Keratinocyte (primary cell): ENCODE measurements around the gene DNHD1. TPM values are rescaled to one million over a fixed set of nuclear protein-coding genes. Genes with fewer than 3 reads are reported as not detected.

ENCODE experiments used
- DNase-seq: peaks from one replicate; pipeline ENCODE4 v3.0.0-alpha.2; 2011; ENCODE audit warnings: low read depth, missing footprints, low spot score
- FAIRE-seq: peaks from 2 replicates; lab custom pipeline; 2011; peaks lifted over from hg19 to GRCh38; lab: Jason Lieb, UNC
- H2AFZ ChIP-seq: 2 replicates; pipeline ENCODE4 v1.6.0; 2012; ENCODE audit warnings: low read length, control low read depth, inconsistent platforms; ENCODE audit not compliant: control insufficient read depth
- H3K27ac ChIP-seq: 2 replicates; pipeline ENCODE4 v1.5.1; 2011; ENCODE audit warnings: low read length; ENCODE audit not compliant: control insufficient read depth, insufficient read depth
- H3K27me3 ChIP-seq: 3 replicates; pipeline ENCODE4 v1.6.0; 2011; ENCODE audit warnings: low read length; ENCODE audit not compliant: control insufficient read depth, insufficient read depth; ENCODE audit errors: extremely low read depth
- H3K36me3 ChIP-seq, 2 experiments: 2 replicates in 1 of 2; 3 replicates in 1 of 2; pipeline ENCODE4 v1.5.1; 2011; ENCODE audit warnings: low read length in 2 of 2, mild to moderate bottlenecking in 1 of 2; ENCODE audit not compliant: control insufficient read depth in 2 of 2, insufficient read depth in 2 of 2; ENCODE audit errors: extremely low read depth in 1 of 2
- H3K4me1 ChIP-seq: 3 replicates; pipeline ENCODE4 v1.5.1; 2011; ENCODE audit warnings: low read length; ENCODE audit not compliant: control insufficient read depth, insufficient read depth; ENCODE audit errors: extremely low read depth
- H3K4me2 ChIP-seq: 3 replicates; pipeline ENCODE4 v1.6.0; 2011; ENCODE audit warnings: low read depth, low read length; ENCODE audit not compliant: control insufficient read depth, insufficient read depth; ENCODE audit errors: extremely low read depth
- H3K4me3 ChIP-seq, 3 experiments: fragments of 200-600 bp in 1 of 3; sonication (generic) in 1 of 3; 2 replicates in 2 of 3; 3 replicates in 1 of 3; pipeline ENCODE4 v1.5.1; 2011 to 2016; ENCODE audit warnings: low read length in 3 of 3, mild to moderate bottlenecking in 3 of 3, control low read depth in 2 of 3, inconsistent platforms in 1 of 3, low read depth in 1 of 3, mixed read lengths in 1 of 3, mixed run types in 1 of 3, moderate library complexity in 1 of 3; ENCODE audit not compliant: control insufficient read depth in 2 of 3, insufficient read depth in 2 of 3; ENCODE audit errors: extremely low read depth in 1 of 3
- H3K79me2 ChIP-seq: 2 replicates; pipeline ENCODE4 v1.6.0; 2012; ENCODE audit warnings: low read length; ENCODE audit not compliant: control insufficient read depth, insufficient read depth
- H3K9ac ChIP-seq: 3 replicates; pipeline ENCODE4 v1.6.0; 2011; ENCODE audit warnings: low read length; ENCODE audit not compliant: control insufficient read depth, insufficient read depth; ENCODE audit errors: extremely low read depth
- H3K9me1 ChIP-seq: 3 replicates; pipeline ENCODE4 v1.6.0; 2011; ENCODE audit warnings: low read length; ENCODE audit not compliant: control insufficient read depth, insufficient read depth; ENCODE audit errors: extremely low read depth
- H3K9me3 ChIP-seq: 2 replicates; pipeline ENCODE4 v1.5.1; 2012; ENCODE audit warnings: low read depth, low read length; ENCODE audit not compliant: control insufficient read depth
- H4K20me1 ChIP-seq: 3 replicates; pipeline ENCODE4 v1.6.0; 2011; ENCODE audit warnings: low read length; ENCODE audit not compliant: control insufficient read depth, insufficient read depth; ENCODE audit errors: extremely low read depth
- CTCF ChIP-seq, 3 experiments: IDR thresholded peaks in 1 of 3; conservative IDR thresholded peaks in 1 of 3; optimal IDR thresholded peaks in 1 of 3; 2 replicates in 2 of 3; 3 replicates in 1 of 3; pipeline versions ENCODE3 to v1.5.1; 2011; ENCODE audit warnings: low read length in 3 of 3, mild to moderate bottlenecking in 3 of 3, moderate library complexity in 2 of 3, control low read depth in 1 of 3, inconsistent platforms in 1 of 3; ENCODE audit not compliant: insufficient read depth in 2 of 3; ENCODE audit errors: extremely low read depth in 1 of 3
- EZH2 ChIP-seq: IDR thresholded peaks from one replicate; pipeline ENCODE4 v1.6.1; 2012; ENCODE audit warnings: inconsistent platforms, mild to moderate bottlenecking, low read length, moderate library complexity
- dilution Hi-C: fragments of 300-500 bp; cut with MboI; formaldehyde crosslinking; loops from one replicate; pipeline ENCODE4 v1.7.0; 2020; ENCODE audit warnings: low sequenced_read_pairs; ENCODE audit not compliant: extremely low pct_ligation_motif_present
- polyA plus RNA-seq, 5 experiments: library from polyadenylated mRNA; depleted of rRNA in 3 of 5; stranded (reverse) in 3 of 5; stranded (forward) in 1 of 5; unstranded in 1 of 5; fragments of >200 nt; gene quantifications; 1 replicate in 1 of 5; 2 replicates in 3 of 5; 3 replicates in 1 of 5; pipeline versions ENCODE4 v1.2.1 to v1.2.3, GENCODE V29; 2011 to 2012; ENCODE audit warnings: missing spikeins in 2 of 5, low read depth in 1 of 5, low replicate concordance in 1 of 5

The DNHD1 gene
- polyA plus RNA-seq, 1 donor (not counting 4 experiments of a cell fraction or from before 2014, with no cell fraction given) = 2.9 TPM

GRCh38 chr11:6594142-6594768 lies 97.2 kb downstream of the DNHD1 start:
- H3K36me3 ChIP-seq = peaks cover 13 to 35% of the 10 kb centered on the region in 2 experiments
- no peak overlapping the region for H3K9ac ChIP-seq
- dilution Hi-C loops = no loop called here
- peaks cover 10% of the 10 kb centered on the region for H3K79me2 ChIP-seq
- no peak for FAIRE-seq
- no peaks in the 10 kb centered on the region for H3K9me3 ChIP-seq
- peaks cover 3% of the 10 kb centered on the region for H3K9me1 ChIP-seq
- H3K4me2 ChIP-seq = no peak overlapping the region
- no peak for TF ChIP-seq CTCF (optimal IDR thresholded peaks at IDR 0.05 in 1 of 3, IDR thresholded peaks at IDR 0.05 in 1 of 3, conservative IDR thresholded peaks at IDR 0.05 in 1 of 3; ENCODE audit: extremely low read depth in 1 of 3, insufficient read depth in 2 of 3, low read length in 3 of 3)
- TF ChIP-seq EZH2 = no peak
- no peak overlapping the region for H2AFZ ChIP-seq
- no peak overlapping the region for H3K4me3 ChIP-seq
- H3K27ac ChIP-seq = no peak overlapping the region
- no peaks in the 10 kb centered on the region for H4K20me1 ChIP-seq
- no peaks in the 10 kb centered on the region for H3K27me3 ChIP-seq
- DNase-seq = no peak
- no peaks in the 10 kb centered on the region for H3K4me1 ChIP-seq

- TF ChIP-seq CTCF (optimal IDR thresholded peaks at IDR 0.05 in 1 of 3, IDR thresholded peaks at IDR 0.05 in 1 of 3, conservative IDR thresholded peaks at IDR 0.05 in 1 of 3; ENCODE audit: extremely low read depth in 1 of 3, insufficient read depth in 2 of 3, low read length in 3 of 3) (no peak), EZH2 (no peak)
- no peak overlapping the region for H3K27ac ChIP-seq
- H3K9me1 ChIP-seq = peaks cover 3% of the 10 kb centered on the region
- dilution Hi-C loops = no loop called here
- no peak overlapping the region for H2AFZ ChIP-seq
- H3K9me3 ChIP-seq = no peaks in the 10 kb centered on the region
- H3K4me2 ChIP-seq = no peak overlapping the region
- DNase-seq (no peak), FAIRE-seq (no peak)
- no peaks in the 10 kb centered on the region for H3K4me1 ChIP-seq
- H3K79me2 ChIP-seq = peaks cover 25% of the 10 kb centered on the region
- no peaks in the 10 kb centered on the region for H4K20me1 ChIP-seq
- no peak overlapping the region for H3K9ac ChIP-seq
- no peak overlapping the region for H3K4me3 ChIP-seq
- H3K27me3 ChIP-seq = no peaks in the 10 kb centered on the region
- peaks cover 28 to 53% of the 10 kb centered on the region in 2 experiments for H3K36me3 ChIP-seq
These were observed 99.3 kb downstream of the DNHD1 start for GRCh38 chr11:6596239-6596877.
